Heart left ventricle (tissue), 16 donors: Measurements from ENCODE around the gene METTL24. TPM values are rescaled to one million over a fixed set of nuclear protein-coding genes. Genes with fewer than 3 reads are reported as not detected.

ENCODE experiments used
- ATAC-seq, 4 donors: fragments of 200-7000 bp; cut with Tn5 transposase; one replicate each; pipeline ENCODE4 v1.9.1; 2020 to 2022; ENCODE audit warnings: moderate library complexity in 4 of 4, mild to moderate bottlenecking in 3 of 4, moderate number of reproducible peaks in 1 of 4
- DNase-seq, 5 donors: peaks; one replicate each; pipeline ENCODE4 v3.0.0-alpha.2; 2020
- H3K27ac ChIP-seq, 12 donors: fragments of 200-600 bp; sonication (generic) in 4 of 12; one replicate each; pipeline versions ENCODE4 v1.5.0 to v1.8.0; 2016 to 2022; ENCODE audit warnings: mild to moderate bottlenecking in 2 of 12
- H3K27me3 ChIP-seq, 9 donors: fragments of 200-600 bp; sonication (generic) in 2 of 9; one replicate each; pipeline versions ENCODE4 v1.5.1 to v1.8.0; 2016 to 2022; ENCODE audit warnings: mild to moderate bottlenecking in 3 of 9
- H3K36me3 ChIP-seq, 9 donors: fragments of 200-600 bp; sonication (generic) in 2 of 9; one replicate each; pipeline versions ENCODE4 v1.5.0 to v1.8.0; 2018 to 2022; ENCODE audit warnings: mild to moderate bottlenecking in 2 of 9
- H3K4me1 ChIP-seq, 12 donors: fragments of 200-600 bp; sonication (generic) in 4 of 12; one replicate each; pipeline versions ENCODE4 v1.5.0 to v1.8.0; 2016 to 2022; ENCODE audit warnings: mild to moderate bottlenecking in 3 of 12
- H3K4me3 ChIP-seq, 12 donors: fragments of 200-600 bp; sonication (generic) in 4 of 12; one replicate each; pipeline versions ENCODE4 v1.5.0 to v1.8.0; 2017 to 2022; ENCODE audit warnings: mild to moderate bottlenecking in 9 of 12, moderate library complexity in 4 of 12
- H3K9me3 ChIP-seq, 12 donors: fragments of 200-600 bp; sonication (generic) in 4 of 12; one replicate each; pipeline versions ENCODE4 v1.5.0 to v1.8.0; 2016 to 2022; ENCODE audit warnings: mild to moderate bottlenecking in 1 of 12
- POLR2A ChIP-seq, 2 donors: fragments of 450-650 bp; IDR thresholded peaks; one replicate each; pipeline ENCODE4 v1.6.1; 2017; ENCODE audit warnings: antibody characterized with exemption in 2 of 2, mild to moderate bottlenecking in 2 of 2, moderate library complexity in 2 of 2
- WGBS, 4 donors: extraction: QIAGEN DNeasy Blood & Tissue Kit in 2 of 4; methylation state at CpG; one replicate each; pipeline versions ENCODE4 v1.1.5 to v1.1.7; 2013 to 2018; 5-methylcytosine and 5-hydroxymethylcytosine counted together
- intact Hi-C, 10 donors: fragments of 100-400 bp; cut with DNase I; formaldehyde crosslinking; loops; one replicate each; pipeline versions ENCODE4 v1.11.1 to v1.14.2; 2022
- polyA plus RNA-seq, 2 donors: library from polyadenylated mRNA; stranded (reverse); fragments of 200-250 nt; gene quantifications; one replicate each; pipeline ENCODE4 v1.2.3, GENCODE V29; 2013
- total RNA-seq, 9 donors: library from RNA; depleted of rRNA in 2 of 9; stranded (reverse); fragments of >200 nt in 2 of 9; fragmentation: NEBNext Ultra II Directional in 3 of 9; extraction: Animal tissue kit (Norgen Biotek cat#: 25700) in 3 of 9; gene quantifications; one replicate each; pipeline versions ENCODE4 v1.1.0 to v1.2.4, GENCODE V29; 2016 to 2023
- TF ChIP-seq, protein P1 (sequence below), 12 donors: fragments of 200-600 bp; sonication (generic) in 4 of 12; IDR thresholded peaks; one replicate each; pipeline versions ENCODE4 v1.5.0 to v1.8.0; 2018 to 2022; ENCODE audit warnings: antibody characterized with exemption in 12 of 12, mild to moderate bottlenecking in 5 of 12
- donor health status: ischemic (EF 13 %, LVEDD 7.1; RV severe dilation, severe dysfunction).
- donor health status: healthy with polysubstance abuse.
- donor health status: DM: no; HTN: yes; CAD: no.
- donor health status: DM: no; HTN: no; CAD: no.
- donor health status: ischemic (EF 25% LVEDD 6.9; RV normal size, moderate dysfunction).
- donor health status: ischemic (EF 25% LVEDD 5.7; RV mildly dilated, moderate dysfunction).
- donor health status: healthy.
- donor health status: DM: yes; HTN: yes; CAD: no.
- donor health status: ischemic (EF 35%, LVEDD 5.7; RV mildly dilated, moderate dysfunction).
- donor health status: nonischemic (EF 11% LVEDD 7.7; RV severe dilation, severe dysfunction).
- donor health status: DM: yes; HTN: yes; CAD: no.
- donor health status: PGD.
- donor health status: ischemic (EF 29% LVEDD 5.4; RV normal size, mild dysfunction).
- donor health status: nonischemic (EF 23%, LVEDD 6.1; RV moderate dilation, normal function).

The METTL24 gene
- total and polyA plus RNA-seq, 11 donors, result 0.60 to 2.8 (median 1.8) TPM; not detected in 3

GRCh38 chr6:110363748-110364147, 5.6 kb upstream of the METTL24 start:
- ATAC-seq (peak; percentile 81 to 91 (median 87)), DNase-seq (peak in 2 of 5 donors; percentile 39 to 41)
- intact Hi-C loops, result no loop called here
- peaks cover 0 to 30% (median 0%) of the 10 kb centered on the region in 9 donors for H3K27me3 ChIP-seq
- H3K27ac ChIP-seq, result peak overlapping the region in 2 of 12 donors; percentile 49 to 77
- H3K9me3 ChIP-seq, result no peaks in the 10 kb centered on the region
- 42 to 63% (median 56%) methylated on average over 3 of the region's 3 CpGs for WGBS, 4 donors
- no peak for TF ChIP-seq POLR2A (IDR thresholded peaks at IDR 0.05)
- TF ChIP-seq, protein P1, sequence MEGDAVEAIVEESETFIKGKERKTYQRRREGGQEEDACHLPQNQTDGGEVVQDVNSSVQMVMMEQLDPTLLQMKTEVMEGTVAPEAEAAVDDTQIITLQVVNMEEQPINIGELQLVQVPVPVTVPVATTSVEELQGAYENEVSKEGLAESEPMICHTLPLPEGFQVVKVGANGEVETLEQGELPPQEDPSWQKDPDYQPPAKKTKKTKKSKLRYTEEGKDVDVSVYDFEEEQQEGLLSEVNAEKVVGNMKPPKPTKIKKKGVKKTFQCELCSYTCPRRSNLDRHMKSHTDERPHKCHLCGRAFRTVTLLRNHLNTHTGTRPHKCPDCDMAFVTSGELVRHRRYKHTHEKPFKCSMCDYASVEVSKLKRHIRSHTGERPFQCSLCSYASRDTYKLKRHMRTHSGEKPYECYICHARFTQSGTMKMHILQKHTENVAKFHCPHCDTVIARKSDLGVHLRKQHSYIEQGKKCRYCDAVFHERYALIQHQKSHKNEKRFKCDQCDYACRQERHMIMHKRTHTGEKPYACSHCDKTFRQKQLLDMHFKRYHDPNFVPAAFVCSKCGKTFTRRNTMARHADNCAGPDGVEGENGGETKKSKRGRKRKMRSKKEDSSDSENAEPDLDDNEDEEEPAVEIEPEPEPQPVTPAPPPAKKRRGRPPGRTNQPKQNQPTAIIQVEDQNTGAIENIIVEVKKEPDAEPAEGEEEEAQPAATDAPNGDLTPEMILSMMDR (IDR thresholded peaks at IDR 0.05), result no peak
- peaks cover 0 to 6% (median 0%) of the 10 kb centered on the region in 12 donors for H3K4me1 ChIP-seq
- H3K36me3 ChIP-seq, result no peaks in the 10 kb centered on the region
- H3K4me3 ChIP-seq, result no peak overlapping the region

GRCh38 chr6:110360676-110361075, 2.5 kb upstream of the METTL24 start:
- no peak for DNase-seq
- intact Hi-C loops, result no loop called here
- TF ChIP-seq POLR2A (IDR thresholded peaks at IDR 0.05), result no peak
- TF ChIP-seq, protein P1 (IDR thresholded peaks at IDR 0.05), result no peak
- Histone ChIP-seq H3K9me3 (no peaks in the 10 kb centered on the region), H3K4me1 (peaks cover 0 to 19% (median 1%) of the 10 kb centered on the region in 12 donors), H3K36me3 (no peaks in the 10 kb centered on the region), H3K4me3 (no peak overlapping the region), H3K27me3 (peaks cover 0 to 48% (median 0%) of the 10 kb centered on the region in 9 donors), H3K27ac (no peak overlapping the region)
- 76 to 87% (median 83%) methylated on average over 3 of the region's 3 CpGs for WGBS, 4 donors
- no peak for ATAC-seq

DNA sequence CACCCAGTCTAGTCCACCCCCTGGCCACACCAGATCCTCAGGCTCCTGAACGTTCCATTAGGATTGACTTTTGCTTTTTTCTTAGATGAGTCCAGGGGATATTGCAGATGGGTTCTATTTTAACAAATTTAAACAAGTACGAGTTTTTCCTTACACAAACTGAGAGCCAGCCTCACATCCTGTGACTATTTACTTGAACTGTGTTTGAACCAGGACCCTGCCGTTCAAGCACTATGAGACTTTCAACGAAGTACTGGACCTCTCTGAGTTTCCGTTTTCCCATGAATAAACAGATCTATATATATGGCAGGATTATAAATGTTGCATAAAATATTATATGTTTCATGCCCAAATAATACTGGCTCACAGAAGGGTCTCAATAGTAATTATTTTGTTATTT, 1.4 kb upstream of the METTL24 start:
- Histone ChIP-seq H3K9me3 (no peaks in the 10 kb centered on the region), H3K36me3 (no peaks in the 10 kb centered on the region), H3K4me3 (no peak overlapping the region), H3K27me3 (peaks cover 0 to 48% (median 0%) of the 10 kb centered on the region in 9 donors), H3K27ac (peak overlapping the region in 1 of 12 donors; percentile 94), H3K4me1 (peaks cover 0 to 19% (median 1%) of the 10 kb centered on the region in 12 donors)
- 55 to 67% (median 60%) methylated on average over 5 of the region's 5 CpGs for WGBS, 4 donors
- intact Hi-C loops, result no loop called here
- ATAC-seq (no peak), DNase-seq (no peak)
- TF ChIP-seq, protein P1 (IDR thresholded peaks at IDR 0.05), result no peak
- TF ChIP-seq POLR2A (IDR thresholded peaks at IDR 0.05), result no peak

DNA sequence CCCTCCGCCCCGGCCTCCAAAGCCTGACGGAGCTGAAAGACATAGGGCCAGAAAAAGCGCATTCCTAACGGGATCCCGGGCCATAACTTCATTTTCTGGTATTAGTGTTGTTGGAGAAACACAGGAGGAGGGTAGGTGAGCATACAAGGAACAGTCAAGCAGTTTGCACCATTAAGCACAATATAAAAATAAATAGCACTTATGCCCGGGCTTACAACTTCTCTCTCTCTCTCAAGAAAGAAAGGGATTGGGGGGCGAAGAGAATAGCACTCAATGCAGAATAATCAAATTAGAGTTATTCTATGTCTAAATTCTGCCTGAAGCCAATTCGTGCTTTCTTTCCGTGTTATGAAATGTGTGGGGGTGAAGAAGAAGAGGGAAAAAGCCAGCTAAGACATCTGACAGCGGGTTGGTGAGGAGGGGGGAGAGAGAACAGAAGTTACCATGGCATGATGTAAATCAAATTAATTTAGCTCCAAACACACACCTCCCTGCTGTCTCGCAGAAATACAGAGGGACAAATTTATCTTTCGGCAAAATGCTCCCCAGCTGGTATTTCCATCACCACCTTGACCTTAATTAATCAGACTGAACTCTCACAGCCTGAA, 508 bp upstream of the METTL24 start:
- Histone ChIP-seq H3K9me3 (no peaks in the 10 kb centered on the region), H3K36me3 (no peaks in the 10 kb centered on the region), H3K4me3 (peak overlapping the region; percentile 26 to 76 (median 60)), H3K27ac (peak overlapping the region in 11 of 12 donors; percentile 29 to 94 (median 71)), H3K4me1 (peaks cover 0 to 18% (median 3%) of the 10 kb centered on the region in 12 donors), H3K27me3 (peaks cover 0 to 44% (median 0%) of the 10 kb centered on the region in 9 donors)
- DNase-seq (no peak), ATAC-seq (no peak)
- no peak for TF ChIP-seq POLR2A (IDR thresholded peaks at IDR 0.05)
- TF ChIP-seq, protein P1 (IDR thresholded peaks at IDR 0.05), result no peak
- intact Hi-C loops, result no loop called here
- 46 to 49% (median 48%) methylated on average over 13 of the region's 13 CpGs for WGBS, 4 donors
